Ovary (tissue), 3 donors: ENCODE data around the gene PCDH20.

Source experiments
- CTCF ChIP-seq, 3 donors: fragments of 450-650 bp in 2 of 3; fragments of 200-600 bp in 1 of 3; IDR thresholded peaks; one replicate each; pipeline versions ENCODE4 v1.5.1 to v1.8.0; 2016 to 2022; ENCODE audit warnings: antibody characterized with exemption in 3 of 3, mild to moderate bottlenecking in 1 of 3
- EP300 ChIP-seq: sonication (generic); formaldehyde crosslinking; IDR thresholded peaks from one replicate; pipeline ENCODE4 v1.6.1; 2017; ENCODE audit warnings: antibody characterized with exemption
- POLR2A ChIP-seq: fragments of 450-650 bp; IDR thresholded peaks from one replicate; pipeline ENCODE4 v1.6.1; 2017; ENCODE audit warnings: antibody characterized with exemption, mild to moderate bottlenecking, moderate library complexity
- donor health status: DM: no; HTN: no; CAD: no.

- TF ChIP-seq CTCF (IDR thresholded peaks at IDR 0.05) = no peak
- no peak for TF ChIP-seq POLR2A
- TF ChIP-seq EP300 = no peak
These were observed 24.2 kb downstream of the PCDH20 start for GRCh38 chr13:61391426-61391825.
